Kidney (tissue), 14 donors: ENCODE results near the gene ZFYVE1. TPM values are rescaled to one million over a fixed set of nuclear protein-coding genes. Genes with fewer than 3 reads are reported as not detected.
"Not testable (repeated sequence)": the region's sequence is repeated elsewhere in the genome, so short reads cannot be mapped to it uniquely, and the experiment has no call there.

Experiments
- DNase-seq, 5 donors: peaks; one replicate each; pipeline ENCODE4 v3.0.0-alpha.2; 2013 to 2020
- FAIRE-seq: peaks from 2 replicates; lab custom pipeline; 2012; peaks lifted over from hg19 to GRCh38; lab: Jason Lieb, UNC
- H3K27ac ChIP-seq, 2 donors: one replicate each; pipeline ENCODE4 v1.7.0; 2013; ENCODE audit warnings: low read depth in 2 of 2, low read length in 2 of 2, inconsistent platforms in 1 of 2
- H3K27me3 ChIP-seq: one replicate; pipeline ENCODE4 v1.7.1; 2013; ENCODE audit warnings: low read length, inconsistent platforms; ENCODE audit not compliant: control insufficient read depth, insufficient read depth
- H3K36me3 ChIP-seq, 3 donors: one replicate each; pipeline versions ENCODE4 v1.7.0 to v1.7.1; 2013; ENCODE audit warnings: low read length in 3 of 3, control low read depth in 1 of 3, inconsistent platforms in 1 of 3; ENCODE audit not compliant: insufficient read depth in 3 of 3, control insufficient read depth in 2 of 3
- H3K4me1 ChIP-seq, 3 donors: one replicate each; pipeline versions ENCODE4 v1.7.0 to v1.7.1; 2013; ENCODE audit warnings: low read length in 3 of 3, inconsistent platforms in 1 of 3, low read depth in 1 of 3; ENCODE audit not compliant: control insufficient read depth in 2 of 3, insufficient read depth in 2 of 3
- H3K4me3 ChIP-seq, 3 donors: one replicate each; pipeline versions ENCODE4 v1.7.0 to v1.8.1; 2013; ENCODE audit warnings: low read length in 3 of 3, control low read depth in 1 of 3, inconsistent platforms in 1 of 3
- H3K9ac ChIP-seq, 3 donors: one replicate each; pipeline versions ENCODE4 v1.7.0 to v1.7.1; 2013; ENCODE audit warnings: low read length in 3 of 3, control low read depth in 1 of 3, inconsistent platforms in 1 of 3
- H3K9me3 ChIP-seq, 3 donors: one replicate each; pipeline versions ENCODE4 v1.7.0 to v1.7.1; 2013; ENCODE audit warnings: low read length in 3 of 3, control low read depth in 1 of 3, inconsistent platforms in 1 of 3; ENCODE audit not compliant: control insufficient read depth in 2 of 3, insufficient read depth in 1 of 3
- CTCF ChIP-seq: IDR thresholded peaks from 3 replicates; pipeline ENCODE4 v1.5.1; 2012; ENCODE audit warnings: mild to moderate bottlenecking, moderate library complexity, borderline replicate concordance; ENCODE audit not compliant: insufficient read depth; ENCODE audit errors: extremely low read depth
- intact Hi-C: fragments of 100-400 bp; cut with DNase I; formaldehyde crosslinking; loops from one replicate; pipeline ENCODE4 v1.11.1; 2022
- polyA plus RNA-seq: library from polyadenylated mRNA; stranded (reverse); fragments of 350-450 nt; fragmentation: Illumina TruSeq; extraction: RNeasy Lipid Tissue Mini Kit (QIAGEN cat#74804); gene quantifications from one replicate; pipeline ENCODE4 v1.2.3, GENCODE V29; 2014; ENCODE audit warnings: low read depth, low replicate concordance; ENCODE audit not compliant: insufficient read depth
- total RNA-seq: library from RNA; stranded (reverse); fragmentation: NEBNext Ultra II Directional; extraction: Animal tissue kit (Norgen Biotek cat#: 25700); gene quantifications from one replicate; pipeline ENCODE4 v1.2.1, GENCODE V29; 2021
- donor health status: control.
- donor health status: control.
- donor health status: control.
- donor health status: control.
- donor health status: control.
- donor health status: DM: yes; HTN: yes; CAD: no.
- donor health status: Normal renal cell carcinoma (clear cell type).

ZFYVE1 gene
- total and polyA plus RNA-seq, 2 donors from 2014 or later, result 10.7 to 18.8 TPM

GRCh38 chr14:73022051-73022450 lies 4.9 kb downstream of the ZFYVE1 start:
- intact Hi-C loops, result no loop called here
- TF ChIP-seq CTCF, result no peak
- H3K36me3 ChIP-seq, result peaks cover 4 to 13% (median 5%) of the 10 kb centered on the region in 3 donors
- peak overlapping the region in 2 of 3 donors; percentile 5 to 15 for H3K4me3 ChIP-seq
- no peak overlapping the region for H3K9ac ChIP-seq
- no peak for FAIRE-seq
- H3K27me3 ChIP-seq, result no peaks in the 10 kb centered on the region
- no peak for DNase-seq
- peaks cover 0 to 13% (median 3%) of the 10 kb centered on the region in 3 donors for H3K4me1 ChIP-seq
- H3K27ac ChIP-seq, result no peak overlapping the region
- no peaks in the 10 kb centered on the region for H3K9me3 ChIP-seq

DNA sequence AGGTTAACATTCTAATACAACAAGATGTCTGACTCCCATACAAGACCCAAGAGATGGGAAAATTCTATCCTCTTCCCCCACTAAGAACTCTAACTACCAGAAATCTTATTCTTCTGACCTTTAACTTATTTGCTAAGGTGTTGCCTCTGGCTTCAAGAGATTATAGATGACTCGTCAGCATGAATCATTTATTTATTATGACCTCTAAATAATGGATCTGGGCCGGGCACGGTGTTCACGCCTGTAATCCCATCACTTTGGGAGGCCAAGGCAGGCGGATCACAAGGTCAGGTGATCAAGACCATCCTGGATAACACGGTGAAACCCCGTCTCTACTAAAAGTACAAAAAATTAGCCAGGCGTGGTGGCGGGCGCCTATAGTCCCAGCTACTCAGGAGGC lies 10.9 kb downstream of the ZFYVE1 start:
- H3K36me3 ChIP-seq, H3K27me3 ChIP-seq, FAIRE-seq, intact Hi-C loops, H3K27ac ChIP-seq, DNase-seq, H3K9ac ChIP-seq, H3K4me3 ChIP-seq, H3K4me1 ChIP-seq, H3K9me3 ChIP-seq: not testable (repeated sequence)

DNA sequence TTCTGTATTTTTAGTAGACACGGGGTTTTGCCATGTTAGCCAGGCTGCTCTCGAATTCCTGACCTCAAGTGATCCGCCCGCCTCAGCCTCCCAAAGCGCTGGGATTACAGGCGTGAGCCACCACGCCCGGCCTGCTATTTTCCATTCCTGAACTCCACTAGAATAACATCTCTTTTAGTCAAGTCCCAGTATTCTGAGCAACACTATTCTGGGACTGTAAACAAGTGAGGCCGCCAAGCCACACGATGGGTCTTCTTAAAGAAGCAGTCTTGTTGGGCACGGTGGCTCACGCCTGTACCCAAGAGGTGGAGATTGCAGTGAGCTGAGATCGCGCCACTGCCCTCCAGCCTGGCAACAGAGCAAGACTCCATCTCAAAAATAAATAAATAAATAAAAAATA lies 11.4 kb downstream of the ZFYVE1 start:
- H3K36me3 ChIP-seq, FAIRE-seq, intact Hi-C loops: not testable (repeated sequence)

DNA sequence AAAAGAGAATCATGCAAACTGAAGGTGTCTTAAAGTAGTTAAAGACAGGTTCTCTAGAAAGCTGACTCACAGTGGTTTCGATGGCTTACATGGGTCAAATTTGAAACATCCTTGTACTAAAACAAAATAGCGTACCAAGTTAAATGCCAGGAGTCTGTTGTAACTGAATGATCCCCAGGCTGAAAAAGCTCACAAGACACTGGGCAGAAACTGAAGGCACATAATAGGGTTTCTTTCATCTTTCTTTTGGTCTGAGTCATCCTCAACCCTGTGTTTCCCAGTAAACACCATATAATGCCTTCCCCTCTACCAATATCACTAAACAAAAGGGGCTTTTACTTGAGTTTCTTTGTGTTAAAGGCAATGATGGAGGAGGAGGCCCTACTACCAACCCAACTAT lies 12.8 kb downstream of the ZFYVE1 start:
- DNase-seq, result no peak
- no peaks in the 10 kb centered on the region for H3K27me3 ChIP-seq
- H3K36me3 ChIP-seq, result peaks cover 2 to 3% (median 3%) of the 10 kb centered on the region in 3 donors
- H3K27ac ChIP-seq, result no peak overlapping the region
- no peak overlapping the region for H3K4me3 ChIP-seq
- FAIRE-seq, result no peak
- TF ChIP-seq CTCF, result no peak
- peaks cover 0 to under 1% (median 0%) of the 10 kb centered on the region in 3 donors for H3K4me1 ChIP-seq
- no peak overlapping the region for H3K9ac ChIP-seq
- intact Hi-C loops, result no loop called here
- no peaks in the 10 kb centered on the region for H3K9me3 ChIP-seq

More for the DNA sequence above, 11.4 kb downstream of the ZFYVE1 start:
- not testable (repeated sequence) for H3K4me1 ChIP-seq, H3K9me3 ChIP-seq, H3K4me3 ChIP-seq, H3K27me3 ChIP-seq, DNase-seq, H3K27ac ChIP-seq, H3K9ac ChIP-seq

GRCh38 chr14:73011189-73011588 lies 15.7 kb downstream of the ZFYVE1 start:
- H3K4me3 ChIP-seq, H3K36me3 ChIP-seq, H3K9me3 ChIP-seq, H3K9ac ChIP-seq, DNase-seq, intact Hi-C loops, FAIRE-seq, H3K27ac ChIP-seq, H3K27me3 ChIP-seq: not testable (repeated sequence)
- peaks cover 0 to 11% (median 0%) of the 10 kb centered on the region in 3 donors for H3K4me1 ChIP-seq
